Mesodermal cell (in vitro differentiated cells): Measurements from ENCODE around the gene MYH7.
"Not testable (repeated sequence)": the region's sequence is repeated elsewhere in the genome, so short reads cannot be mapped to it uniquely, and the experiment has no call there.

Experiments
- H3K27ac ChIP-seq: 2 replicates; pipeline ENCODE4 v1.7.0; 2013; ENCODE audit warnings: mild to moderate bottlenecking, low read depth, low read length, moderate library complexity; ENCODE audit not compliant: severe bottlenecking
- H3K36me3 ChIP-seq: 2 replicates; pipeline ENCODE4 v1.7.1; 2013; ENCODE audit warnings: mild to moderate bottlenecking, low read length, moderate library complexity; ENCODE audit not compliant: control insufficient read depth, insufficient read depth
- H3K4me1 ChIP-seq: one replicate; pipeline ENCODE4 v1.7.1; 2013; ENCODE audit warnings: mild to moderate bottlenecking, low read length; ENCODE audit not compliant: insufficient read depth, control insufficient read depth, poor library complexity, severe bottlenecking
- H3K4me3 ChIP-seq: 2 replicates; pipeline ENCODE4 v1.7.0; 2013; ENCODE audit warnings: low read length, control low read depth, mild to moderate bottlenecking; ENCODE audit not compliant: insufficient read depth, poor library complexity, severe bottlenecking; ENCODE audit errors: extremely low read depth
- H3K9me3 ChIP-seq: 2 replicates; pipeline ENCODE4 v1.7.1; 2013; ENCODE audit warnings: mild to moderate bottlenecking, low read length, moderate library complexity; ENCODE audit not compliant: control insufficient read depth
- WGBS, 2 experiments: methylation state at CpG; one replicate each; pipeline ENCODE4 v1.1.5; 2013; ENCODE audit warnings: missing lambda C conversion rate in 2 of 2; ENCODE audit not compliant: insufficient coverage in 2 of 2; 5-methylcytosine and 5-hydroxymethylcytosine counted together

Gene MYH7

DNA sequence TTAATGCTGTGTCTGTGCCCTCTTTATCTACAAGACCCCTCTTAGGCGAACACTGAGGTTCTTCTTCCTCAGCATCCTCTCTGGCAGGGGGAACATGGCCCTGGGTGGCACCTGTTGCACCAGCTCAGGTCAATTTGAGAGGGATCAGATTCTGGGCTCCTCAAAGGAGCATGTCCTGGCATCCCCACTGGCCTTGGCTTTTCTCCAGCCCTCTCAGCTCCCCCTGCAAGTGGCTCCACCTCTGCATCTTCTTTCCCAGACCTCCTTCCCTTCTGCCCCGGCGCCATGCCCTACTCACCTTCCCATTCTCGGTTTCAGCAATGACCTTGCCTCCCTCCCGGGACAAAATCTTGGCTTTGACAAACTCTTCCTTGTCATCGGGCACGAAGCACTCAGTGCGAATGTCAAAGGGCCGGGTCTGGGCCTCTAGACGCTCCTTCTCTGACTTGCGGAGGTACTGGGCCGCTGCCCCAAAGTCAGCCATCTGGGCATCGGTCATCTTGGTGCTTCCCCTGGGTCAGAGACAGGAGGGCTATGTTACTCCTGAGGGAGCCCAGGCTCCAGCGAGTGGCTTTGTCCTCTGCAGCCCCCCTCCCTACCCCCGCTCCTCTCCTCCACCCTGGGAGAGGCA, 28.6 kb downstream of the MYH7 start:
- no peaks in the 10 kb centered on the region for H3K4me1 ChIP-seq
- no peak overlapping the region for H3K27ac ChIP-seq
- H3K4me3 ChIP-seq = no peak overlapping the region
- 95% methylated on average over 13 of the region's 15 CpGs for WGBS, 2 experiments
- no peaks in the 10 kb centered on the region for H3K36me3 ChIP-seq
- H3K9me3 ChIP-seq = no peaks in the 10 kb centered on the region

DNA sequence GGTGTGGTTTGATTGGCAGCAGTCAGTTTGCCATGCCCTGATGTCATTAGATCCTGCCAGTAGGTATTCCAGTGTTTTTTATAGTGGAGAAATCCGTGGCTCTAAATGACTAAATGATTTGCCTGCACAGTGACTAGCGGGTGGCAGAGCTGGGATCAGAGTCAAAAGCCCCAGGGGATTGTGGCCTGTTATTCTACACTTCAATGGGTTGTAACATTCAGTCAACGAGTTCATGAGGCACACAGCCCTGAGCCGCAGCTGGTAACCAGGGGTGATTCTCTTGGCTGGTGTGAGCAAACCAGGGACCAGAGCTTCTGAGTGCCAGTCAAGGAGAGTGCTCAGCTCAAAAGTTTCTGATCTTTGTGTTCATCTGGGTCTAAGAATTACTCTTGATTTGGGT, 29.2 kb downstream of the MYH7 start:
- H3K4me1 ChIP-seq = no peaks in the 10 kb centered on the region
- no peak overlapping the region for H3K27ac ChIP-seq
- no peak overlapping the region for H3K4me3 ChIP-seq
- no peaks in the 10 kb centered on the region for H3K9me3 ChIP-seq
- WGBS, 2 experiments = 50 to 56% methylated on average over 4 of the region's 4 CpGs
- H3K36me3 ChIP-seq = no peaks in the 10 kb centered on the region

GRCh38 chr14:23405516-23406025, 29.9 kb downstream of the MYH7 start:
- 92 to 94% methylated on average over 13 of the region's 13 CpGs for WGBS, 2 experiments
- Histone ChIP-seq H3K4me1 (no peaks in the 10 kb centered on the region), H3K4me3 (no peak overlapping the region), H3K27ac (no peak overlapping the region), H3K36me3 (no peaks in the 10 kb centered on the region), H3K9me3 (no peaks in the 10 kb centered on the region)

DNA sequence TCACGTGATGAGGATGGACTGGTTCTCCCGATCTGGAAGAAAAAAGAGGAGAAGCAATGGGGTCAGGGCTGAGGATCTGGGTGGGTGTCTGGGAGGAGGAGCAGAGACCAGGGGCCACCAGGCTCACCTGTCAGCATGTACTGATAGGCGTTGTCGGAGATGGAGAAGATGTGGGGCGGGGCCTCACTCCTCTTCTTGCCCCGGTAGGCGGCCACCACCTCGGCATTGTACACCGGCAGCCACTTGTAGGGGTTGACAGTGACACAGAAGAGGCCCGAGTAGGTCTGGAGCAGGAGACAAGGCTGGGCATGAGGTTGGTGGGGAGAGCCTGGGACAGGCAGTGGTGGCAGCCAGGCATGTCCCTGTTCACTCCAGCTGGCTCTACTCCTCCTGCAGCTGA, 30.4 kb downstream of the MYH7 start:
- WGBS, 2 experiments = 91 to 93% methylated on average over 10 of the region's 10 CpGs
- Histone ChIP-seq H3K4me3 (no peak overlapping the region), H3K4me1 (no peaks in the 10 kb centered on the region), H3K9me3 (no peaks in the 10 kb centered on the region), H3K27ac (no peak overlapping the region), H3K36me3 (no peaks in the 10 kb centered on the region)

GRCh38 chr14:23404331-23404900, 31.0 kb downstream of the MYH7 start:
- H3K36me3 ChIP-seq = no peaks in the 10 kb centered on the region
- no peaks in the 10 kb centered on the region for H3K9me3 ChIP-seq
- peaks cover under 1% of the 10 kb centered on the region for H3K4me1 ChIP-seq
- H3K27ac ChIP-seq = no peak overlapping the region
- H3K4me3 ChIP-seq = no peak overlapping the region
- 87 to 91% methylated on average over 12 to 14 of the region's 14 CpGs for WGBS, 2 experiments

DNA sequence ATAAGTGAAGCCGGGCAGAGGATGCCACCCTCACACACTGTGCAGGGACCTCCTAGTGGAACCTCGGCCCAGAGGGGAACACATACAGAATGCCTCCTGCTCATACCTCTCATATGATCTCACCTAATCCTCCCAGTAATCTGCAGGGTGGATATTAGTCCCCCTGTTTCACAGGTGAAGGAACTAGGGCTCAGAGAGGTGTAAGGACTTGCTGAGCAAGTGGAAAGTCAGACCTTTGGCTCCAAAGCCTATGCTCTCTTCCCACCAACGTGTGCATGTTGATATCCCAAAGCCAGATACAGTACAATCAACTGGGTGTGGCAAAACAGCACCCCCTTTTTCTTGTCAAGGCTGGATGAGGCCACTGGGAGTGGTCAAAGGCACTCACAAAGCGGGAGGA, 31.6 kb downstream of the MYH7 start:
- peaks cover 2% of the 10 kb centered on the region for H3K4me1 ChIP-seq
- no peaks in the 10 kb centered on the region for H3K36me3 ChIP-seq
- H3K9me3 ChIP-seq = no peaks in the 10 kb centered on the region
- H3K27ac ChIP-seq = no peak overlapping the region
- no peak overlapping the region for H3K4me3 ChIP-seq
- 86 to 91% methylated on average over 3 of the region's 4 CpGs for WGBS, 2 experiments

- Histone ChIP-seq H3K4me3 (no peak overlapping the region), H3K4me1 (peaks cover 2% of the 10 kb centered on the region), H3K9me3 (no peaks in the 10 kb centered on the region), H3K36me3 (no peaks in the 10 kb centered on the region), H3K27ac (no peak overlapping the region)
- WGBS, 2 experiments = 75 to 87% methylated on average over 6 to 7 of the region's 7 CpGs
These were observed 32.4 kb downstream of the MYH7 start for GRCh38 chr14:23403139-23403438.

- 74 to 80% methylated on average over 24 of the region's 25 CpGs for WGBS, 2 experiments
- no peak overlapping the region for H3K27ac ChIP-seq
- H3K9me3 ChIP-seq = no peaks in the 10 kb centered on the region
- peaks cover 2% of the 10 kb centered on the region for H3K4me1 ChIP-seq
- no peak overlapping the region for H3K4me3 ChIP-seq
- no peaks in the 10 kb centered on the region for H3K36me3 ChIP-seq
These were observed 32.9 kb downstream of the MYH7 start for GRCh38 chr14:23402296-23403138.

DNA sequence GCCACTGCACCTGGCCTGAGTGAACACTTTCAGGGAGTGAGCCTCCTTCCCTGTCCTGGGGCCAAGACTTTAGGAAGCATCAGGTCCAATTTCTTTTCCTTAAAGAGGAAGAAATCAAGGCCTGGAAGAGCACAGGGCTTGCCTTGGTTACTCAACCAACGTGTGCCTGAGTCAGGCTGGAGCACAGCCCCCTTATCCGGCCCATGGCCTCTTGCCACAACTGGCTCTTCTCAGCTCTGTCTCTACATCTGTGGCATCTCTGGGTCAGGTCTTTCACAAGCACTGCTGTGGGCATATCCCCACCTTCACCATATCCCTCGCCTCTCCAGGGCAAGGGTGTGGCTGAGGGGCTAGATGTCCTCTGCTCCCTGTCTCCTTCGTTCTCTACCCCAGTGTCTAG, 34.2 kb downstream of the MYH7 start:
- Histone ChIP-seq H3K4me1 (peaks cover 2% of the 10 kb centered on the region), H3K36me3 (no peaks in the 10 kb centered on the region), H3K4me3 (no peak overlapping the region), H3K9me3 (no peaks in the 10 kb centered on the region), H3K27ac (no peak overlapping the region)
- 90 to 96% methylated on average over 3 to 4 of the region's 4 CpGs for WGBS, 2 experiments

GRCh38 chr14:23400496-23401149, 34.8 kb downstream of the MYH7 start:
- not testable (repeated sequence) for H3K27ac ChIP-seq, H3K36me3 ChIP-seq, H3K4me1 ChIP-seq, H3K4me3 ChIP-seq, H3K9me3 ChIP-seq
- 89 to 97% methylated on average over 14 to 16 of the region's 16 CpGs for WGBS, 2 experiments
